ENCODE measurements around the gene IFNG. TPM values are rescaled to one million over a fixed set of nuclear protein-coding genes. Genes with fewer than 3 reads are reported as not detected.

IFNG gene
- total RNA-seq, 1 donor from 2014 or later, result not detected

DNA sequence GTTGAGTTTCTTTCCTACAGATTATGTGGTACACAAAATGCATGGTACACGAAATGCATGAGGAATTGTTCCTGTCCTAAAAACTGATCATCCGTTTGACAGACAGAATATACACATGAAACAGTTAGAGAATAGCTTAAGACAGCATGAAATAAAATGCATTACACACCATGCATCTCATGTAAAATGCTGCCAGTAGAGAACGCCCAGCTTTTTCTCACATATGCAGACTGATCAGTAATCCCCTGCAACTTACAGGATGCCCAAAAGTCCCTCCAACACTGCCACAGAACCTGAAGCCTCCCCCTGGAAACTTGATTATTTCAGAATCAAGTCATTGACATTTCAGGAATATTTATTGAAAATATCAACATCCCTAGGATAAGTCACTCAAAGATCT is 24.0 kb downstream of the IFNG start:
- no peaks in the 10 kb centered on the region for H3K27me3 ChIP-seq (ENCODE audit: control insufficient read depth, insufficient read depth, low read length)
- H3K36me3 ChIP-seq (ENCODE audit: control insufficient read depth, insufficient read depth, low read length), result no peaks in the 10 kb centered on the region
- no peak overlapping the region for H3K4me3 ChIP-seq (ENCODE audit: low read depth, low read length)
- TF ChIP-seq CTCF (IDR thresholded peaks at IDR 0.05; ENCODE audit: insufficient read depth, low read length, poor library complexity, severe bottlenecking), result no peak
- no peak for DNase-seq (ENCODE audit: low read depth)

DNA sequence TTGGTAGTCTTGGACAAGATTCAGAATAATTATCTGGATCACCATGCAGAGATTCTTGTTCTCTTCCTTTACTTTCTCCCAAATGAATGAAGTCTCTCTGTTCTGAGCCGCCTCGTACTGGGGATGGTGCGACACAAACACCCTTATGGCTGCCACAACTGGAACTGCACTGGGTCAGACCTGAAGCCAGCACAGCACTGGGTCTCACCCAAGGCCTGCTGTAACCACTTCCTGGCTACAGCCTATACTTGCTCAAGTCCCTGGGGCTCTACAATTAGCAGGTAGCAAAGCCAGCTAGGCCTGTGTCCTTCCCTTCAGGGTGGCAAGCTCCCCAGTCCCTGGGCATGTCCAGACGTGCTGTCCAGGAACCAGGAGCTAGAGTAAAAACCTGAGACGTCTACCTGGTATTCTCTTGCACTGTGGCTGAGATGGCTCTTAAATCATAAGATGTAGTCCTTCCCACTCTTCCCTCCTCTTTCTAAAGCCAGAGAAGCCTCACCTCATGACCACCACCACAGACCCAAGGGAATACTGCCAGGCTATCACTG is 27.6 kb downstream of the IFNG start:
- Histone ChIP-seq H3K4me3 (ENCODE audit: low read depth, low read length) (no peak overlapping the region), H3K27me3 (ENCODE audit: control insufficient read depth, insufficient read depth, low read length) (no peaks in the 10 kb centered on the region), H3K36me3 (ENCODE audit: control insufficient read depth, insufficient read depth, low read length) (no peaks in the 10 kb centered on the region)
- no peak for TF ChIP-seq CTCF (IDR thresholded peaks at IDR 0.05; ENCODE audit: insufficient read depth, low read length, poor library complexity, severe bottlenecking)
- no peak for DNase-seq (ENCODE audit: low read depth)

DNA sequence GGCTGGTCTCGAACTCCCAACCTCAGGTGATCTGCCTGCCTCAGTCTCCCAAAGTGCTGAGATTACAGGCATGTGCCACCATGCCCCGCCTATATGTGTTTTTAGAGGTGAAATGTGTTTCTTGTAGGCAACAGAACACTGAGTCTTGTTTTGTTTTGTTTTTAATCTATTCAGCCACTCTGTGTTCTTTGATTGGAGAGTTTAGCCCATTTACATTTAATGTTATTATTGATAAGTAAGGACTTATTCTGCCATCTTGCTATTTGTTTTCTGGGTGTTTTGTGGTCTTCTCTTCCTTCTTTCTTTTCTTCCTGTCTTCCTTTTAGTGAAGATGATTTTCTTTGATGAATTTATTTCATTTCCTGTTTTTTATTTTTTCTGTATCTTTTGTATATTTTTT is 29.6 kb downstream of the IFNG start:
- no peaks in the 10 kb centered on the region for H3K27me3 ChIP-seq (ENCODE audit: control insufficient read depth, insufficient read depth, low read length)
- no peak overlapping the region for H3K4me3 ChIP-seq (ENCODE audit: low read depth, low read length)
- DNase-seq (ENCODE audit: low read depth), result no peak
- TF ChIP-seq CTCF (IDR thresholded peaks at IDR 0.05; ENCODE audit: insufficient read depth, low read length, poor library complexity, severe bottlenecking), result no peak
- H3K36me3 ChIP-seq (ENCODE audit: control insufficient read depth, insufficient read depth, low read length), result no peaks in the 10 kb centered on the region

DNA sequence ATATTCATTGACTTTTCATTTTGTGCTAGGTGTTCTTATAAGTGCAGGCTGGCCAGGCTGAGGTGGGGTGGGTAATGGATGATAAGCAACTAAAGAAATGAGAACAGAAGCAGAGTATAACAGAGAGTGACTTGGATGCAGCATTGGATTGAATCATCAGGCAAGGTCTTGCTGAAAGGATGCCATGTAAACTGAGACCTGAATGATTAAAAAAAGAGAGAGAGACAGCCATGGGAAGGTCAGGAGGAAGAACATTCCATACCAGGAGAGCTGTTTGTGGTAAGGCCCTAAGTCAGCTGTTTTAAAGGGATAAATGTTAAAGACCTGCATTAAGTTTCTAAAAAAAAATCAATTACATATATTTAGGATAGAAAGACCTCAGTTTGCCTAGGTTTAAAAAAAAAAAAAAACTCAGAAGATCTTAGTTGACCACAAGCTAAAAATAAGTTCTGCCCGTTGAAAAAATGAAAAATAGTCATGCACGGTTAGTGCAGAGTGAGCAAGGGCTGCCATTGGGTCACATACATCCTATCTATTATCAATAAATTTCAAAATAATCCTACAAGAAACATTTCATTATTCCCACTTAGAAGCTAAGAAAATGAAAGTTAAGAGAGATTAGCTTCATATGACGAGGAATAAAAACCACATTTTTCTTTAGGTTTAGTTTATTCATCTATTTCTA is 37.2 kb downstream of the IFNG start:
- H3K4me3 ChIP-seq (ENCODE audit: low read depth, low read length), result no peak overlapping the region
- TF ChIP-seq CTCF (IDR thresholded peaks at IDR 0.05; ENCODE audit: insufficient read depth, low read length, poor library complexity, severe bottlenecking), result no peak
- no peak for DNase-seq (ENCODE audit: low read depth)
- H3K27me3 ChIP-seq (ENCODE audit: control insufficient read depth, insufficient read depth, low read length), result no peaks in the 10 kb centered on the region
- no peaks in the 10 kb centered on the region for H3K36me3 ChIP-seq (ENCODE audit: control insufficient read depth, insufficient read depth, low read length)

DNA sequence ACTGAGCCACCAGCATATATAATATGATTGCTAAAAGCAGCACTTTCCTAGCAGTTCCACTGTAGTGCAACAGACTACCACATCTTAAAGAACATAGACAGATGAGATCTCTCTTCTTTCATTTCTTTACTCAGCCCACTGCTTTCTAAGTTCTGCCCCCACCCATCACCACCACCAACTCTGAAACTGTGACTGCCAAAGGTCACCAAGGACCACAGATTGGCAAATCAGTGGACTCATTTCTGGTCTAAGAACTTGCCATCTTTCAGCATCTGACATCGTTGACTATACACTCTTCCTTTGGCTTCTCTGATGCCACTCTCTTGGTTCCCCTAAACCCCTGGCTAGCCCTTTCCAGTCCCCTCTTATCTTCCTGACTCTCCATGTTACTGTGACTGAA is 38.4 kb downstream of the IFNG start:
- Histone ChIP-seq H3K27me3 (ENCODE audit: control insufficient read depth, insufficient read depth, low read length) (no peaks in the 10 kb centered on the region), H3K4me3 (ENCODE audit: low read depth, low read length) (no peak overlapping the region), H3K36me3 (ENCODE audit: control insufficient read depth, insufficient read depth, low read length) (no peaks in the 10 kb centered on the region)
- no peak for TF ChIP-seq CTCF (IDR thresholded peaks at IDR 0.05; ENCODE audit: insufficient read depth, low read length, poor library complexity, severe bottlenecking)
- no peak for DNase-seq (ENCODE audit: low read depth)

- no peaks in the 10 kb centered on the region for H3K36me3 ChIP-seq (ENCODE audit: control insufficient read depth, insufficient read depth, low read length)
- H3K4me3 ChIP-seq (ENCODE audit: low read depth, low read length), result no peak overlapping the region
- no peak for TF ChIP-seq CTCF (IDR thresholded peaks at IDR 0.05; ENCODE audit: insufficient read depth, low read length, poor library complexity, severe bottlenecking)
- H3K27me3 ChIP-seq (ENCODE audit: control insufficient read depth, insufficient read depth, low read length), result no peaks in the 10 kb centered on the region
- no peak for DNase-seq (ENCODE audit: low read depth)
Observed at GRCh38 chr12:68119724-68120211, 39.8 kb downstream of the IFNG start.
